SK-N-SH (cell line): Measurements from ENCODE around the gene SLC34A1. TPM values are rescaled to one million over a fixed set of nuclear protein-coding genes. Genes with fewer than 3 reads are reported as not detected.

Experiments
- CTCF ChIA-PET: fragments of 300-600, 350-600 bp; formaldehyde crosslinking; extraction: SDS; loops from one replicate; lab custom pipeline; 2021; lab: Yijun Ruan, JAX
- POLR2A ChIA-PET: fragments of 350-600 bp; sonication (Branson Sonifier 250); formaldehyde crosslinking; extraction: SDS; loops from one replicate; lab custom pipeline; 2020; ENCODE audit warnings: antibody characterized with exemption, inconsistent platforms; lab: Yijun Ruan, JAX
- DNase-seq: peaks from one replicate; pipeline ENCODE4 v3.0.0; 2012
- H2AFZ ChIP-seq: fragments of 200-600 bp; sonication (generic); 2 replicates; pipeline ENCODE4 v1.8.1; 2016; ENCODE audit warnings: antibody characterized with exemption, mild to moderate bottlenecking, low read depth
- H3F3A ChIP-seq: fragments of 200-600 bp; sonication (generic); replicated peaks from 2 replicates; pipeline ENCODE3; 2016; ENCODE audit warnings: antibody characterized with exemption, mild to moderate bottlenecking; ENCODE audit not compliant: insufficient read depth
- H3K27ac ChIP-seq, 2 experiments: fragments of 200-500 bp in 1 of 2; fragments of 200-600 bp in 1 of 2; sonication (Bioruptor generic) in 1 of 2; sonication (generic), shearing (Covaris generic) in 1 of 2; 2 replicates each; pipeline versions ENCODE4 v1.5.1 to v1.6.1; 2014 to 2016; ENCODE audit warnings: low read depth in 2 of 2, inconsistent platforms in 1 of 2, low read length in 1 of 2, mild to moderate bottlenecking in 1 of 2, mixed read lengths in 1 of 2
- H3K27me3 ChIP-seq: fragments of 200-600 bp; sonication (generic), shearing (Covaris generic); 2 replicates; pipeline ENCODE4 v1.6.1; 2016; ENCODE audit warnings: mixed run types; ENCODE audit not compliant: insufficient read depth
- H3K36me3 ChIP-seq, 2 experiments: fragments of 200-500 bp in 1 of 2; fragments of 200-600 bp in 1 of 2; sonication (Bioruptor generic) in 1 of 2; sonication (generic) in 1 of 2; replicated peaks in 1 of 2; 2 replicates each; pipeline versions ENCODE3 to v1.5.1; 2014 to 2016; ENCODE audit warnings: low read length in 1 of 2, mild to moderate bottlenecking in 1 of 2; ENCODE audit not compliant: insufficient read depth in 2 of 2, control insufficient read depth in 1 of 2
- H3K4me1 ChIP-seq, 2 experiments: fragments of 200-500 bp in 1 of 2; fragments of 200-600 bp in 1 of 2; sonication (Bioruptor generic) in 1 of 2; sonication (generic), shearing (Covaris generic) in 1 of 2; 2 replicates each; pipeline versions ENCODE4 v1.5.1 to v1.6.1; 2014 to 2016; ENCODE audit warnings: low read depth in 1 of 2, low read length in 1 of 2, mixed run types in 1 of 2; ENCODE audit not compliant: insufficient read depth in 2 of 2, control insufficient read depth in 1 of 2
- H3K4me2 ChIP-seq: fragments of 200-600 bp; sonication (generic), shearing (Covaris generic); 2 replicates; pipeline ENCODE4 v1.6.1; 2017; ENCODE audit warnings: mixed run types
- H3K4me3 ChIP-seq, 2 experiments: fragments of 200-500 bp in 1 of 2; fragments of 200-600 bp in 1 of 2; sonication (Bioruptor generic) in 1 of 2; sonication (generic), shearing (Covaris generic) in 1 of 2; 2 replicates each; pipeline versions ENCODE4 v1.5.1 to v1.8.1; 2014 to 2016; ENCODE audit warnings: low read depth in 2 of 2, inconsistent platforms in 1 of 2, low read length in 1 of 2, mild to moderate bottlenecking in 1 of 2, mixed read lengths in 1 of 2, moderate library complexity in 1 of 2
- H3K79me2 ChIP-seq: fragments of 200-600 bp; sonication (generic); 2 replicates; pipeline ENCODE4 v1.8.1; 2017; ENCODE audit warnings: mild to moderate bottlenecking; ENCODE audit not compliant: insufficient read depth
- H3K9ac ChIP-seq: fragments of 200-600 bp; sonication (generic); 2 replicates; pipeline ENCODE4 v1.6.1; 2017; ENCODE audit warnings: mixed run types
- H3K9me2 ChIP-seq: fragments of 200-600 bp; sonication (generic); 2 replicates; pipeline ENCODE4 v1.6.1; 2017; ENCODE audit warnings: mixed run types
- H3K9me3 ChIP-seq: fragments of 200-600 bp; sonication (generic); 2 replicates; pipeline ENCODE4 v1.6.1; 2017; ENCODE audit warnings: mixed run types, mild to moderate bottlenecking, moderate library complexity
- H4K20me1 ChIP-seq: fragments of 200-600 bp; sonication (generic); 2 replicates; pipeline ENCODE4 v1.6.1; 2017; ENCODE audit warnings: mild to moderate bottlenecking, mixed run types; ENCODE audit not compliant: insufficient read depth
- CHD2 ChIP-seq: fragments of 150-350 bp; IDR thresholded peaks from 2 replicates; pipeline ENCODE4 v1.6.1; 2018; ENCODE audit warnings: low read length; ENCODE audit not compliant: partially characterized antibody
- EP300 ChIP-seq, 2 experiments: IDR thresholded peaks; 2 replicates each; pipeline versions ENCODE4 v1.4.0 to v1.6.1; 2012; ENCODE audit warnings: borderline replicate concordance in 1 of 2, low read depth in 1 of 2, low read length in 1 of 2
- EZH2phosphoT487 ChIP-seq: fragments of 200-600 bp; sonication (generic); IDR thresholded peaks from 2 replicates; pipeline ENCODE4 v1.6.1; 2017; ENCODE audit warnings: low read depth, mixed run types, mild to moderate bottlenecking, antibody characterized with exemption, moderate library complexity, borderline replicate concordance
- FOSL2 ChIP-seq: IDR thresholded peaks from 2 replicates; pipeline ENCODE4 v1.4.0; 2012; ENCODE audit warnings: low read depth, mild to moderate bottlenecking, moderate library complexity, borderline replicate concordance
- MEF2A ChIP-seq: IDR thresholded peaks from 2 replicates; pipeline ENCODE4 v1.4.0; 2012; ENCODE audit warnings: low read depth, borderline replicate concordance
- NRF1 ChIP-seq: IDR thresholded peaks from 2 replicates; pipeline ENCODE4 v1.6.1; 2012; ENCODE audit warnings: low read depth, mild to moderate bottlenecking, low read length
- POLR2AphosphoS5 ChIP-seq: IDR thresholded peaks from 2 replicates; pipeline ENCODE4 v1.6.1; 2012; ENCODE audit warnings: low read depth, low read length
- RAD21 ChIP-seq: IDR thresholded peaks from 2 replicates; pipeline ENCODE4 v1.6.1; 2012; ENCODE audit warnings: mild to moderate bottlenecking, low read length
- RCOR1 ChIP-seq: fragments of 150-350 bp; IDR thresholded peaks from 2 replicates; pipeline ENCODE4 v1.6.1; 2017; ENCODE audit warnings: antibody characterized with exemption, low read length
- TEAD4 ChIP-seq: IDR thresholded peaks from 2 replicates; pipeline ENCODE4 v1.4.0; 2012; ENCODE audit warnings: mild to moderate bottlenecking, borderline replicate concordance; ENCODE audit not compliant: insufficient read depth
- YY1 ChIP-seq: IDR thresholded peaks from 2 replicates; pipeline ENCODE4 v1.4.0; 2012; ENCODE audit warnings: low read depth, mild to moderate bottlenecking
- WGBS: methylation state at CpG from one replicate; pipeline ENCODE4 v1.1.6; 2017; ENCODE audit warnings: low lambda C conversion rate; 5-methylcytosine and 5-hydroxymethylcytosine counted together
- polyA plus RNA-seq, 3 experiments: library from polyadenylated mRNA; depleted of rRNA; stranded (reverse); fragments of >200 nt; gene quantifications; 2 replicates each; pipeline ENCODE4 v1.2.3, GENCODE V29; 2012
- TF ChIP-seq, protein P1 (sequence below): IDR thresholded peaks from 2 replicates; pipeline ENCODE4 v1.6.1; 2012; ENCODE audit warnings: mild to moderate bottlenecking, low read depth, low read length, moderate library complexity
- TF ChIP-seq, protein P2 (sequence below): fragments of 200-600 bp; sonication (generic); IDR thresholded peaks from 2 replicates; pipeline ENCODE4 v1.6.1; 2017; ENCODE audit warnings: antibody characterized with exemption, mild to moderate bottlenecking, moderate library complexity
- TF ChIP-seq, protein P3 (sequence below): IDR thresholded peaks from 2 replicates; pipeline ENCODE4 v1.4.0; 2012; ENCODE audit warnings: low read depth, borderline replicate concordance
- TF ChIP-seq, protein P4 (sequence below): IDR thresholded peaks from 2 replicates; pipeline ENCODE4 v1.4.0; 2012; ENCODE audit warnings: low read depth

The SLC34A1 gene
- polyA plus RNA-seq, 1 of the 3 experiments (the other 2 are of a cell fraction): 0.03 TPM

DNA sequence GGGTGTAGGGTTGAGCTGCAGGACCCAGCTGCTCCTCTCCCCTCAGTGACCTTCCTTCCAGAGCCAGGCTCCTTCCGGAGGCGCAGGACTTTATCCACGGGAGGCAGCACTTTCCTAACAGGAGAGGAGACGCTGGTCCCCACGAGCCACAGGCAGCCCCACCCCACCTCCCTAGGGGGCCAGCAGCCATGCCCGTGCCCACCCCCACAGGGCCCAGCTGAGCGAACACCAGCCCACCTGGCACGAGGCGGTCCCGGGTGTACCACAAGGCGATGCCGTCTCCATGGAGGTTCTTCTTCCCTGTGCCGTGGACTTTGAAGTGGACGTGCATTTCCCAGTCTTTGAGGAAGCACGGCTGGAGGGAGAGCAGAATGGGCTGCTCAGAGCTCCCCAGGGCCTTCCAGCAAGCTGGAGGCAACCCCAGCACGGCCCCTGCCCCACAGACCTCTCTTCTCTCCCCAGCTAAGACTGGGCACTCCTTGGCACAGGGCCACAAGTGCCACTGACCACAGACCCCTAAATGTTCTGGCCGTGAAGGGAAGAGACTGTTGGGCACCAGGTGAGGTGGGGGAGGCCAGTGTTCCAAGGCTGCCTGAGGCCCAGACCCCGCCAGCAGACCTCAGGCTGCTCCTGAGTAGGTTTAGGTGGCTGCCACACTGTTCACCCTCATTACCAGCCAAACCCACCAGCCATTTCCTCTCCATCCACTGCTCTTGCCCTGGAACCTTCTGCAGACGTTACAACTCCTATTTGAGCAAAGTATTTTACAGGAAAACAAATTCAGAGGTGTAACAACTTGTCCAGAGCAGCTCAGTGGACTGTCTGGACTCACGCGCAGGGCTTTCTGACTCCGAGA lies 45.8 kb upstream of the SLC34A1 start:
- H3K27me3 ChIP-seq: no peaks in the 10 kb centered on the region
- H3K9ac ChIP-seq: no peak overlapping the region
- no peak overlapping the region for H2AFZ ChIP-seq
- H3K9me2 ChIP-seq: no peaks in the 10 kb centered on the region
- H3F3A ChIP-seq: no peaks in the 10 kb centered on the region
- H3K9me3 ChIP-seq: no peaks in the 10 kb centered on the region
- POLR2A ChIA-PET: interaction anchor here (1.3 kb wide), 1 partner anchor 12 kb away, joined by 5 read pairs; no protein-coding TSS in a partner anchor
- H4K20me1 ChIP-seq: peaks cover 4% of the 10 kb centered on the region; the same call in 1 of the 2 replicates
- TF ChIP-seq, protein P1, sequence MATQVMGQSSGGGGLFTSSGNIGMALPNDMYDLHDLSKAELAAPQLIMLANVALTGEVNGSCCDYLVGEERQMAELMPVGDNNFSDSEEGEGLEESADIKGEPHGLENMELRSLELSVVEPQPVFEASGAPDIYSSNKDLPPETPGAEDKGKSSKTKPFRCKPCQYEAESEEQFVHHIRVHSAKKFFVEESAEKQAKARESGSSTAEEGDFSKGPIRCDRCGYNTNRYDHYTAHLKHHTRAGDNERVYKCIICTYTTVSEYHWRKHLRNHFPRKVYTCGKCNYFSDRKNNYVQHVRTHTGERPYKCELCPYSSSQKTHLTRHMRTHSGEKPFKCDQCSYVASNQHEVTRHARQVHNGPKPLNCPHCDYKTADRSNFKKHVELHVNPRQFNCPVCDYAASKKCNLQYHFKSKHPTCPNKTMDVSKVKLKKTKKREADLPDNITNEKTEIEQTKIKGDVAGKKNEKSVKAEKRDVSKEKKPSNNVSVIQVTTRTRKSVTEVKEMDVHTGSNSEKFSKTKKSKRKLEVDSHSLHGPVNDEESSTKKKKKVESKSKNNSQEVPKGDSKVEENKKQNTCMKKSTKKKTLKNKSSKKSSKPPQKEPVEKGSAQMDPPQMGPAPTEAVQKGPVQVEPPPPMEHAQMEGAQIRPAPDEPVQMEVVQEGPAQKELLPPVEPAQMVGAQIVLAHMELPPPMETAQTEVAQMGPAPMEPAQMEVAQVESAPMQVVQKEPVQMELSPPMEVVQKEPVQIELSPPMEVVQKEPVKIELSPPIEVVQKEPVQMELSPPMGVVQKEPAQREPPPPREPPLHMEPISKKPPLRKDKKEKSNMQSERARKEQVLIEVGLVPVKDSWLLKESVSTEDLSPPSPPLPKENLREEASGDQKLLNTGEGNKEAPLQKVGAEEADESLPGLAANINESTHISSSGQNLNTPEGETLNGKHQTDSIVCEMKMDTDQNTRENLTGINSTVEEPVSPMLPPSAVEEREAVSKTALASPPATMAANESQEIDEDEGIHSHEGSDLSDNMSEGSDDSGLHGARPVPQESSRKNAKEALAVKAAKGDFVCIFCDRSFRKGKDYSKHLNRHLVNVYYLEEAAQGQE: no peak
- no peak for TF ChIP-seq CHD2
- no peak for TF ChIP-seq YY1
- no peak for TF ChIP-seq POLR2AphosphoS5
- no peak for TF ChIP-seq EP300 (IDR thresholded peaks at IDR 0.05; ENCODE audit: borderline replicate concordance in 1 of 2, low read depth in 1 of 2, low read length in 1 of 2)
- TF ChIP-seq, protein P2, sequence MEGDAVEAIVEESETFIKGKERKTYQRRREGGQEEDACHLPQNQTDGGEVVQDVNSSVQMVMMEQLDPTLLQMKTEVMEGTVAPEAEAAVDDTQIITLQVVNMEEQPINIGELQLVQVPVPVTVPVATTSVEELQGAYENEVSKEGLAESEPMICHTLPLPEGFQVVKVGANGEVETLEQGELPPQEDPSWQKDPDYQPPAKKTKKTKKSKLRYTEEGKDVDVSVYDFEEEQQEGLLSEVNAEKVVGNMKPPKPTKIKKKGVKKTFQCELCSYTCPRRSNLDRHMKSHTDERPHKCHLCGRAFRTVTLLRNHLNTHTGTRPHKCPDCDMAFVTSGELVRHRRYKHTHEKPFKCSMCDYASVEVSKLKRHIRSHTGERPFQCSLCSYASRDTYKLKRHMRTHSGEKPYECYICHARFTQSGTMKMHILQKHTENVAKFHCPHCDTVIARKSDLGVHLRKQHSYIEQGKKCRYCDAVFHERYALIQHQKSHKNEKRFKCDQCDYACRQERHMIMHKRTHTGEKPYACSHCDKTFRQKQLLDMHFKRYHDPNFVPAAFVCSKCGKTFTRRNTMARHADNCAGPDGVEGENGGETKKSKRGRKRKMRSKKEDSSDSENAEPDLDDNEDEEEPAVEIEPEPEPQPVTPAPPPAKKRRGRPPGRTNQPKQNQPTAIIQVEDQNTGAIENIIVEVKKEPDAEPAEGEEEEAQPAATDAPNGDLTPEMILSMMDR: no peak
- TF ChIP-seq, protein P3, sequence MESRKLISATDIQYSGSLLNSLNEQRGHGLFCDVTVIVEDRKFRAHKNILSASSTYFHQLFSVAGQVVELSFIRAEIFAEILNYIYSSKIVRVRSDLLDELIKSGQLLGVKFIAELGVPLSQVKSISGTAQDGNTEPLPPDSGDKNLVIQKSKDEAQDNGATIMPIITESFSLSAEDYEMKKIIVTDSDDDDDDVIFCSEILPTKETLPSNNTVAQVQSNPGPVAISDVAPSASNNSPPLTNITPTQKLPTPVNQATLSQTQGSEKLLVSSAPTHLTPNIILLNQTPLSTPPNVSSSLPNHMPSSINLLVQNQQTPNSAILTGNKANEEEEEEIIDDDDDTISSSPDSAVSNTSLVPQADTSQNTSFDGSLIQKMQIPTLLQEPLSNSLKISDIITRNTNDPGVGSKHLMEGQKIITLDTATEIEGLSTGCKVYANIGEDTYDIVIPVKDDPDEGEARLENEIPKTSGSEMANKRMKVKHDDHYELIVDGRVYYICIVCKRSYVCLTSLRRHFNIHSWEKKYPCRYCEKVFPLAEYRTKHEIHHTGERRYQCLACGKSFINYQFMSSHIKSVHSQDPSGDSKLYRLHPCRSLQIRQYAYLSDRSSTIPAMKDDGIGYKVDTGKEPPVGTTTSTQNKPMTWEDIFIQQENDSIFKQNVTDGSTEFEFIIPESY: no peak
- TF ChIP-seq RAD21: no peak
- TF ChIP-seq MEF2A: no peak
- TF ChIP-seq RCOR1: no peak
- TF ChIP-seq, protein P4, sequence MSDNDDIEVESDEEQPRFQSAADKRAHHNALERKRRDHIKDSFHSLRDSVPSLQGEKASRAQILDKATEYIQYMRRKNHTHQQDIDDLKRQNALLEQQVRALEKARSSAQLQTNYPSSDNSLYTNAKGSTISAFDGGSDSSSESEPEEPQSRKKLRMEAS: no peak
- no peak for TF ChIP-seq EZH2phosphoT487
- no peak for TF ChIP-seq NRF1
- no peak for TF ChIP-seq TEAD4
- TF ChIP-seq FOSL2: no peak
- no peak for DNase-seq
- H3K27ac ChIP-seq: no peak overlapping the region
- H3K4me1 ChIP-seq: no peaks in the 10 kb centered on the region
- 88% methylated on average over 5 of the region's 22 CpGs for WGBS
- H3K79me2 ChIP-seq: peaks cover 42% of the 10 kb centered on the region
- no peak overlapping the region for H3K4me3 ChIP-seq
- CTCF ChIA-PET: interaction anchor here (1.3 kb wide), 1 partner anchor 20 kb away, joined by 4 read pairs; no protein-coding TSS in a partner anchor
- no peak overlapping the region for H3K4me2 ChIP-seq
- peaks cover 14 to 63% of the 10 kb centered on the region in 2 experiments for H3K36me3 ChIP-seq
